Activated CD4-positive, alpha-beta T cell treated with anti-CD3 and anti-CD28 coated beads, Interleukin-2, Interleukin-6, amounts not matched to agents 100 ng/mL and 50 ng/mL, durations not matched to agents 16 hours and 8 hours (primary cell): Measurements from ENCODE around the gene COL4A1.

Source experiments
- DNase-seq: peaks from one replicate; pipeline ENCODE4 v3.0.0-alpha.2; 2020

Gene COL4A1

DNA sequence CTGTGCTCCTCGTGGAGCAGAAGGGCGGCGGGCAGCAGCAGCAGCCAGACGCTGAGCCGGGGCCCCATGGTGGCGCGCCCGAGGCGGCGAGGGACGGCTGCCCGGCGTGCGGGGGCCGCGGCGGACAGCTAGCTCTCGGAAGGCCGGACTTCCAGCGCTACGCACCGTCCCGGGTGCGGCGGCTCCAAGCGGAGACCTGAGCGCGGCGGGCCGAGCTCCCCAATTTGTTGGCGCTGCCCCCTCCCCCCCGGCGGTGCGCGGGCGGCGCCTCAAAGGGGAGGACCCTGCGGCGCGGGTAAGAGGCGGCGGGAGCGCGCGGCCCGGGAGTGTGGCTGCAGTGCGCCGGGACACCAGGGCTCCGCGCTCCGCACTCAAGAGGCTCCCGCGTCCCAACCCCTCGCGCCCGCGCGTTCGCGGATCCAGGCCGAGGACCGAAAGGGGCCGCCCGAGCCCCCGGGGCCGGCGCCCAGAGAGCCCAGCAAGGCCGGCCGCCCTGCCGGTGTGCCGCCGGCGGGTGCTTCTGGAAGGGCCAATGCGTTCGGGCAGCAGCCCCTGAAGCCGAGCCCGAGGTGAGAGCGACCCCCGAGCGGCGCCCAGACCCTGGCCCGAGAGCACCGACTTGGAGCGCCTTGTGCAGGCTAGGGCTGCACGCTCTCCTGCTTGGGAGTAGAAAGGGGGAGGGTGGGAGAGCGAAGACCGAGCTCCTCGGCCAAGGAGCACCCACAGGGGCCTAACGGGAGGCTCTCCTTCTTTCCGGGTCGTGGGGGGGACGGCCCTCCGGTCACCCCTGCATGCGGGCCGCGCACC, at the start of gene COL4A1, which contains the start of gene COL4A2:
TSS of gene COL4A1 (minus strand) at position 198 of the 807 bp plus-strand sequence. CDS start at position 68, 130 bp downstream.
TSS of gene COL4A2 (plus strand) at position 325 of the 807 bp plus-strand sequence. CDS start 620 bp downstream, outside the sequence.
- DNase-seq, result no peak

GRCh38 chr13:110356362-110356761, 49.4 kb upstream of the COL4A1 start:
- no peak for DNase-seq

GRCh38 chr13:110354715-110355473, 47.9 kb upstream of the COL4A1 start:
- no peak for DNase-seq

- DNase-seq, result no peak
Observed at GRCh38 chr13:110354123-110354627, 47.2 kb upstream of the COL4A1 start.

DNA sequence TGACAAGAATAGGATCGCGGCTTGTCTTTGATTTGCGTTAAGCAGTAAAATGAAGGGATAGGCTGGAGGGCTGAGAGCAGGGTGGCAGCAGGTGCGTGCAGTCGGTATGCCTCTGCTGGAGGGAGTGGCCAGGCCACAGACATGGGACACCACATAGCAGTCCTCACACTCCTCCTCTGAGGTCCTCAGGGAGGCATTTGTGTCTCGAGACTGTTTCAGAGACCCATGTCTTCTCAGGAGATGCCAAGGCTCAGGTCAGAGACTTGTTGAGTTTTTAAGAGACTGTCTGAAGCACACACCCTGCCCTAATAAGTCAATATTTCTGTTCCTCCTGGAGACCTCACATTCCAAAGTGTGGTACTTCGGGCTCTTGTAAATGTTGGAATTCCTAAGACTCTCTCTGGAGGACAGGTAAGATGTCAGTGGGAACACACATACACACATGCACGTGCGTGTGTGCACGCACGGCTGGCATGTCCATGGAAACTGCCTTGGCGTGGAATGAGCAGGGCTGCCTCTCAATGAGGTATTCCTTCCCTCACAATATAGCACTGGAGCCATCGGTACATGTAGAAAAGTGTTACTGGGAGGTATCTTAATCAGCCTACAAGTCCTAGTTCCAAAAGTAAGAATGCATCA, 46.5 kb upstream of the COL4A1 start:
- no peak for DNase-seq

- peak; percentile 4 for DNase-seq
Observed at GRCh38 chr13:110352735-110353134, 45.8 kb upstream of the COL4A1 start.

- no peak for DNase-seq
Observed at GRCh38 chr13:110351636-110352420, 44.9 kb upstream of the COL4A1 start.

DNA sequence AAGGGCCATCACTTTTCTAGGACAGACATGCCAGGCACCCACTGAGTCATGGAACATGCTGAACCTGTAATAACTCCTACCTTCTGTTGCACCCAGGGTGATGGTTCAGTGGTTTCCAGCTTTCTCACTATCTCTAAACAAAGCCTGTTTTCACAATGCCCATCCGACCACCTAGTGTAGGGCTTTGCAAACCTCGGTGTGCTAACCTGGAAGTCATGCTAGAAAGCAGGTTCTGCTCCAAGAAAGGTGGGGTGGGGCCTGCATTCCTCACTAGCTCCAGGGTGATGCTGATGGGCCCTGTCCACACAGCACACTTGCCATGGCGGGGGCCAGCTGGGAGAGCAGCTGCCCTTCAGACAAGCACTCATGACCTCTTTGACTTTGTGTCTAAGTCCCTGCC, 43.6 kb upstream of the COL4A1 start:
- no peak for DNase-seq

- no peak for DNase-seq
Observed at GRCh38 chr13:110350049-110350448, 43.1 kb upstream of the COL4A1 start.

DNA sequence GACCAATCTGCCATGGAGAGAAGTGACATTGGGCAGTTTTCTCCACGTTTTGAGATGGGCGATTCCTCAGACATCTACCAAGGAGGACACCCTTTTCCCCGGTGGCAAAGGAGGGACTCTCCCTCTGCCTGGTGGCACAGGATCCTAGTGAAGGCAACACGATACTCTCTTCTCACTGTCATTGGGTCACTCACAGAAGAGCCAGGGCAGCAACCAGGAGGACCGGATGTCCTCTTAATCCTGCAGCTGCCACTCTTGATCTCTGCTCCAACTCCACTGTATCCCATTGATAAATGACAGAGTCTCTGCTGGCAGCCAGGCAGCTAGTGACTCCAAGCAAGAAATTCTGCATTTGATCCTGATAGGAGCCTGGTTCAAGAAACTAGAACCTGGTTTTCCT, 42.3 kb upstream of the COL4A1 start:
- DNase-seq, result no peak

GRCh38 chr13:110348309-110349105, 41.5 kb upstream of the COL4A1 start:
- DNase-seq, result no peak

DNA sequence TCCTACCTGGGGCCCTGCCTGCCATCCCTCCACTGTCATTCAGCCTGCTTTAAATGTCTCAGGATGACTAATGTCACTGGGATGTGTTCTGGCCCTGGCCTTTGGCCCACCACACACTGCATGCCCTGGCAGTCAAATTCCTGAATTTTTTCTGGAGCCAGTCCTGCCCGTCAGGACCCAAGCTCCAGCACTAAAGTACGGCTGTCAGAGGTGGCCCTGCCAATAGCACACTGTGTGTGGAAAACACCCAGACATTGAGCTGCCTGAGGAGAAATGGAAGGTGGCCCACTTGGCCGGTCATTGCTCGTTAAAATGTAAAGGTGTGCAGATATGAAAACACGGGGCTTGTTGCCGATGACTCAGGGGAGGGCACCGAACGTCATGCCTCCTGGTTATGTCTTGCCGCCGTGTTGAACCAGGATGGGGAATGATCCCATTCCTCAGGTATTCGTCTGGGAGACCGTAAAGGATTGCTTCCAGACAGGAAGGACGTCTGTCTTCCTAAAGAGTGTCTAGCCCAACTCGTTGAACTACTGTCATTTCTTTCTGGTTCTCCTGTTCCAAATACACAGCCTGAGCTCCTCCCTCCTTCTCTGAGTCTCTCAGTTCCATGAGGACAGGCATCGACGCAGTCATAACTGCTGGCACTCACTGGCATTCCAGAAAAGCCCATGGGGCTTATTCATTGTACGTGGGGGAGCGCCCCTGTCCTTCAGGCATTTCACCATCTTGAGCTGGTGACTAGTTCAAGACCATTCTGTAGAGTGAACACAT, 40.8 kb upstream of the COL4A1 start:
- DNase-seq, result no peak

GRCh38 chr13:110347088-110347487, 40.1 kb upstream of the COL4A1 start:
- DNase-seq, result no peak

DNA sequence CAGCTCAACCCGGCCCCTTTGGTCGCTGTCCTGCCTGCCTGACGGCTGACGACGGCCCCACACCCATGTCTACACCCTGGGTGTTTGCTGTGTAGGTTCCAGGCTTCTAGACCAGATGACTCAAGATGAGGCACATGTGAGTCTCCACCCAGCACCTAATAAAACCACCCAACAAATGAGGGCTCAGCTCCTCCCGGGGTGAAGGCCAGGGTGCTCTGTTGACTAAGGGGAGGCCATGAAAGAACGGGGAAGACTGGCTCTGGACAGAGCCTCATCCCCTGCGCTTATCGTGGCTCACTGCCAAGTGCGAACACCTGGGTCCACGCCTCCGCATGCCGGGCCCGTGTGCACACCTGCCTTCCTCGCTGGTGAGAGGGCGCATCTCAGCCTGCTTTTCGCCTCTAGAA, 39.7 kb upstream of the COL4A1 start:
- DNase-seq, result no peak

GRCh38 chr13:110345701-110346100, 38.7 kb upstream of the COL4A1 start:
- no peak for DNase-seq

DNA sequence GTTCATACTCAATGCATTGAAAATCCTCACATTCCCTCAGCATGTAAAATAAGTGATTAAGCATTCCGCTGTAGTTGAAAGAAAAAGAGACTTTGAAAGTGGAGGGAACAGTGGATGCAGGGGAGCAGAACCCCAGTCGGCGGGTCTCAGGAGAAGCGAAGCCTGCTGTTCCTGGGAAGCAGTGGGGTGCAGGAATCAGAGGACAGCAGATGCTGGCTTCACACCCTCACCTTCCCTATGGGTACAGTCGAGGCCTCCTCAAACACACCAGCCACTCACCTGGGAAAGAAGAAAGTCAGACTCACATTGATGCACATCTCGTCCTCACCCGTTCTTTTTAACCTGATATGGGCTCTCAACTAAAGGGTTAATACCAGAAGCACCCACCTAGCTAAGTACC, 38.3 kb upstream of the COL4A1 start:
- DNase-seq, result no peak

DNA sequence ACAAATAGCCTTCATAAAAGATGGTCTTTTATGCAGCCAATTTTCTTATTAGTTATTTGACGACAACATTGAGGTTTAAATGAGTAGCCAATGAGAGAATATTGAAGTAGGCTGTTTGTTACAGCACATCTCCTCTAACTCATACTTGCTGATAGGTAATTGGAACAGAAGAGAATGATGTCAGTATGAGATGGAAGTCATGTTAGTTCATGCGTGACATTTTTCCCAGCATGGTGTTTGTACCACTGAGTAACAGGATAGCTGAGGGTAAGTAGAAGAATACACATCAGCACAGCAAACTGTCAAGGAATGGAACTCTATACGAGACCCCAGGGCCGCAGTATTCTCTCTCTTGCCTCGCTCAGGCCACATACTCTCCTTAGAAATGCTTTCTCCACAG, 37.4 kb upstream of the COL4A1 start:
- DNase-seq, result no peak

GRCh38 chr13:110343241-110343865, 36.4 kb upstream of the COL4A1 start:
- DNase-seq, result no peak

DNA sequence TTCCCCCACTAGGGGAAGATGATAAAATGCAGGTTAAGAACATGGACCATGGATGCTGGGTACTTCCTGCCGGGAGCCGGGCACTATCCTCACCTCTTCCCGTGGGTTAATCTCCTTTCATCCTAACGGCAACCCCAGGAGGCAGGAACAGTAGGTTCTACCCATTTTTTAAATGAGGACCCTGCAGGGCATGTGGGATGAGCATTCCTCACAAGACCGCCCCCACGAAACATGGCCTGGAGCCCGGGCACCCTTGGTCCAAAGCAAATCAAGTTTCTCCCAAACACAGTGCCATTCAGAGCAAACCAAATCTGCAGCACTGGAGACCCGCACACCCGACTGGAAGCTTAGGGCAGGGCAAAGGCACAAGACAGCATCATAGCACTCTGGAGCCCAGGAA, 35.5 kb upstream of the COL4A1 start:
- no peak for DNase-seq
